Panc1 (cell line): Measurements from ENCODE around the gene LRRC42. TPM values are rescaled to one million over a fixed set of nuclear protein-coding genes. Genes with fewer than 3 reads are reported as not detected.

ENCODE experiments used
- ATAC-seq: fragments of 200-7000 bp; cut with Tn5 transposase; 2 replicates; pipeline ENCODE4 v1.9.1; 2020; ENCODE audit warnings: mild to moderate bottlenecking, moderate library complexity
- BruUV-seq: library from RNA; stranded (reverse); fragments of 400-500 nt; replicated peaks from 2 replicates; lab custom pipeline; 2021; lab: Mats Ljungman, UMichigan
- CTCF ChIA-PET: fragments of 300-600 bp; sonication (Branson Sonifier 250); formaldehyde crosslinking; loops from one replicate; lab custom pipeline; 2022; ENCODE audit warnings: antibody characterized with exemption; lab: Charles Lee
- POLR2A ChIA-PET: fragments of 300-600 bp; sonication (Branson Sonifier 250); formaldehyde crosslinking; loops from one replicate; lab custom pipeline; 2022; ENCODE audit warnings: antibody characterized with exemption; lab: Charles Lee
- DNase-seq: peaks from one replicate; pipeline ENCODE4 v3.0.0-alpha.2; 2010; ENCODE audit warnings: low read depth, low spot score
- H3K27ac ChIP-seq: 2 replicates; pipeline ENCODE4 v1.5.1; 2011; ENCODE audit warnings: mild to moderate bottlenecking, low read length, inconsistent platforms
- H3K27me3 ChIP-seq: fragments of 200-500 bp; sonication (Bioruptor generic); 2 replicates; pipeline ENCODE4 v1.6.0; 2014; ENCODE audit warnings: low read length, inconsistent platforms; ENCODE audit not compliant: control insufficient read depth, insufficient read depth
- H3K36me3 ChIP-seq: fragments of 200-500 bp; sonication (Bioruptor generic); 2 replicates; pipeline ENCODE4 v1.5.1; 2014; ENCODE audit warnings: inconsistent platforms, mild to moderate bottlenecking, low read length, moderate library complexity; ENCODE audit not compliant: control insufficient read depth, insufficient read depth
- H3K4me1 ChIP-seq: 2 replicates; pipeline ENCODE4 v1.5.1; 2011; ENCODE audit warnings: inconsistent platforms, mild to moderate bottlenecking, low read length, moderate library complexity; ENCODE audit not compliant: control insufficient read depth, insufficient read depth
- H3K4me3 ChIP-seq, 2 experiments: 2 replicates each; pipeline ENCODE4 v1.5.1; 2011 to 2012; ENCODE audit warnings: low read depth in 2 of 2, low read length in 2 of 2, mild to moderate bottlenecking in 2 of 2, inconsistent platforms in 1 of 2, moderate library complexity in 1 of 2
- H3K9me3 ChIP-seq: fragments of 200-500 bp; sonication (Bioruptor generic); 2 replicates; pipeline ENCODE4 v1.5.1; 2014; ENCODE audit warnings: low read depth, mild to moderate bottlenecking, inconsistent platforms, low read length, moderate library complexity; ENCODE audit not compliant: control insufficient read depth, insufficient read depth
- CTCF ChIP-seq: fragments of 450-650 bp; IDR thresholded peaks from 2 replicates; pipeline ENCODE4 v1.5.1; 2017; ENCODE audit warnings: mild to moderate bottlenecking
- POLR2AphosphoS5 ChIP-seq: IDR thresholded peaks from 2 replicates; pipeline ENCODE4 v1.6.1; 2012; ENCODE audit warnings: mild to moderate bottlenecking, low read depth, low read length, moderate library complexity
- REST ChIP-seq, 2 experiments: IDR thresholded peaks; 2 replicates each; pipeline ENCODE4 v1.6.1; 2011 to 2012; ENCODE audit warnings: low read depth in 2 of 2, control low read depth in 1 of 2, low read length in 1 of 2, mild to moderate bottlenecking in 1 of 2, moderate library complexity in 1 of 2; ENCODE audit not compliant: insufficient read depth in 1 of 2
- SIN3A ChIP-seq: IDR thresholded peaks from 2 replicates; pipeline ENCODE4 v1.6.1; 2012; ENCODE audit warnings: low read depth, mild to moderate bottlenecking, low read length, moderate library complexity, borderline replicate concordance; ENCODE audit not compliant: insufficient read depth
- TCF7L2 ChIP-seq: IDR thresholded peaks from 2 replicates; pipeline ENCODE4 v1.6.1; 2011; ENCODE audit warnings: mild to moderate bottlenecking, low read depth, low read length, inconsistent platforms
- in situ Hi-C: cut with HindIII; loops from 2 replicates; pipeline ENCODE4 v1.10.0; 2016; ENCODE audit warnings: low sequenced_read_pairs, low pct_unique_long_range_greater_than_20kb
- intact Hi-C: fragments of 100-400 bp; cut with micrococcal nuclease; formaldehyde crosslinking; loops from one replicate; pipeline ENCODE4 v1.10.0; 2022; ENCODE audit not compliant: unreplicated experiment
- total RNA-seq: library from RNA; stranded (reverse); gene quantifications from one replicate; pipeline ENCODE4 v1.2.1, GENCODE V29; 2021; ENCODE audit not compliant: unreplicated experiment

LRRC42 gene
- total RNA-seq, 1 experiment from 2014 or later, result 41.0 TPM

GRCh38 chr1:53902235-53903138 lies 43.7 kb upstream of the LRRC42 start:
- no peaks in the 10 kb centered on the region for H3K4me1 ChIP-seq
- POLR2A ChIA-PET, result no interaction called here
- no peak overlapping the region for H3K4me3 ChIP-seq
- H3K27ac ChIP-seq, result no peak overlapping the region
- TF ChIP-seq POLR2AphosphoS5 (no peak), SIN3A (no peak), CTCF (no peak), REST (IDR thresholded peaks at IDR 0.05; ENCODE audit: insufficient read depth in 1 of 2, low read depth in 2 of 2, low read length in 1 of 2) (no peak), TCF7L2 (no peak)
- in situ Hi-C loops, result no loop called here
- no peaks in the 10 kb centered on the region for H3K9me3 ChIP-seq
- no peak for ATAC-seq
- BruUV-seq, result no TSS peak
- intact Hi-C loops, result no loop called here
- no peaks in the 10 kb centered on the region for H3K36me3 ChIP-seq
- no peak for DNase-seq
- CTCF ChIA-PET, result no interaction called here
- no peaks in the 10 kb centered on the region for H3K27me3 ChIP-seq

- BruUV-seq, result no TSS peak
- CTCF ChIA-PET, result no interaction called here
- intact Hi-C loops (no loop called here), in situ Hi-C loops (no loop called here)
- Histone ChIP-seq H3K9me3 (no peaks in the 10 kb centered on the region), H3K36me3 (no peaks in the 10 kb centered on the region), H3K27ac (no peak overlapping the region), H3K4me3 (no peak overlapping the region), H3K4me1 (no peaks in the 10 kb centered on the region), H3K27me3 (no peaks in the 10 kb centered on the region)
- ATAC-seq (no peak), DNase-seq (no peak)
- TF ChIP-seq CTCF, result no peak
- POLR2A ChIA-PET, result no interaction called here
These were observed 40.6 kb upstream of the LRRC42 start for GRCh38 chr1:53905509-53905908.
